Adipocyte (in vitro differentiated cells): ENCODE measurements around the gene SLTM.
"Not testable (repeated sequence)": the region's sequence is repeated elsewhere in the genome, so short reads cannot be mapped to it uniquely, and the experiment has no call there.

Experiments
- DNase-seq: peaks from one replicate; pipeline ENCODE4 v3.0.0-alpha.2; 2015; ENCODE audit warnings: low read depth
- H3K27me3 ChIP-seq: replicated peaks from 2 replicates; pipeline ENCODE4 v1.7.0; 2013; ENCODE audit warnings: mild to moderate bottlenecking, low read length, moderate library complexity; ENCODE audit not compliant: control insufficient read depth, insufficient read depth
- H3K36me3 ChIP-seq: 2 replicates; pipeline ENCODE4 v1.7.0; 2013; ENCODE audit warnings: low read length, mild to moderate bottlenecking, moderate library complexity; ENCODE audit not compliant: control insufficient read depth, insufficient read depth, severe bottlenecking
- H3K4me1 ChIP-seq: 2 replicates; pipeline ENCODE4 v1.7.0; 2013; ENCODE audit warnings: mild to moderate bottlenecking, low read length, moderate library complexity; ENCODE audit not compliant: control insufficient read depth, insufficient read depth
- H3K4me3 ChIP-seq: 2 replicates; pipeline ENCODE4 v1.7.0; 2013; ENCODE audit warnings: mild to moderate bottlenecking, low read length, moderate library complexity
- H3K9ac ChIP-seq: 2 replicates; pipeline ENCODE4 v1.7.0; 2013; ENCODE audit warnings: mild to moderate bottlenecking, low read length, moderate library complexity
- H3K9me3 ChIP-seq: 2 replicates; pipeline ENCODE4 v1.7.0; 2013; ENCODE audit warnings: mild to moderate bottlenecking, low read length, moderate library complexity; ENCODE audit not compliant: control insufficient read depth

The SLTM gene

DNA sequence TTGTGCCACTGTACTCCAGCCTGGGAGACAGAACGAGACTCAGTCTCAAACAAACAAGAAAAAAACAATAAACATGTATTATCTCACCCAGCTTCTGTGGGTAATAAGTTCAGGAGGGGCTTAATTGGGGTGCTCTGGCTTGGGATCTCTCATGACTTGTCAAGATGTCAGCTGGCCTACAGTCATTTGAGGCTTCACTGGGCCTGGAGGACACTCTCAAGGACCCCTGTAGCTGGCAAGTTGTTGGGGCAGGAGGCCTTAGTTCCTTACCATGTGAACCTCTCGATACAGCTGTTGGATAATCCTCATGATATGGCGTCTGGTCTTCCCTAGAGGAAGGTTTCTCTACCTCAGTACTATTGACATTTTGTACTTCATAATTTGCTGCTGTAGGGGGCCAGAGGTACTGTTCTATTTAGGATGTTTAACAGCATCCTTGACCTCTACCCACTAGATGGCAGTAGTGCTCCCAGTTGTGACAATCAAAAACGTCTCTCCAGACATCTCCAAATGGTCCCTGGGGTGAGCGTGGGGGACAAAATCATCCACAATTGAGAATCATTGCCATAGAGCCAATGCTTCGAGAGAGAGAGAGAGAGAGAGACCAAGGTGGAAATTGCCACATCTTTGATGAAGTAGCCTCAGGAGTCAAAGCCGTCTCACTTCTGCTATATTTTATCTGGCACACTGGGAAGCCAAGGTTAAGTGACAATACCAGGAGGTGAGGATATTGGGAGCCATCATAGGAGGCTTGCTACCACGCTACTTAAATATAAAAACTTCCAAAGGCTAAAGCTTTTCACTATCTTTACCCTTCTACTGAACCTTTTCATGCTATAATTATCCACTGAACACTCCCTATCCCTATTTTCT lies 23.9 kb upstream of the SLTM start:
- H3K9me3 ChIP-seq = no peaks in the 10 kb centered on the region
- no peak overlapping the region for H3K9ac ChIP-seq
- no peak overlapping the region for H3K4me3 ChIP-seq
- H3K27me3 ChIP-seq = no peaks in the 10 kb centered on the region
- peak; percentile 81 for DNase-seq
- peaks cover 16% of the 10 kb centered on the region for H3K4me1 ChIP-seq
- no peaks in the 10 kb centered on the region for H3K36me3 ChIP-seq

DNA sequence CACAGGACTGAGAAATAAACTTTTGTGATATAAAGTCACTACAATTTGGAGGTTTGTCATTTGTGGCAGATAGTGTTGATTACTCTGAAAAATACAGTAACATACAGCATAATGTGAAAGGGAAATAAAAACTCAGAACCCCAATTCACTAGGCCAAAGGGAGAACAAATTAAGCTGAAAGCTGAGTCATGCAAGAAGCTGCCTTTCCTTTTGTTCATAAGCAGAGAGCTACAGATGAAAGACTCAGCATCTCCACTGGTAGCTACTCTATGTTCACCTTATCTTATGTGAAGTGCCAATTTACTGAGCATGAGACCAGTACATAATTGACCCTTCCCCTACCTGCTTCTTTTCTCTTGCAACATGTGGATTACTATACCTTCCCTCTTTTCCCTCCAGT lies 19.3 kb upstream of the SLTM start:
- no peaks in the 10 kb centered on the region for H3K27me3 ChIP-seq
- peak overlapping the region; percentile 76 for H3K9ac ChIP-seq
- no peaks in the 10 kb centered on the region for H3K9me3 ChIP-seq
- H3K4me3 ChIP-seq = peak overlapping the region; percentile 68
- H3K36me3 ChIP-seq = no peaks in the 10 kb centered on the region
- peak; percentile 52 for DNase-seq
- H3K4me1 ChIP-seq = peaks cover 32% of the 10 kb centered on the region

- Histone ChIP-seq H3K4me1 (peaks cover 32% of the 10 kb centered on the region), H3K9me3 (no peaks in the 10 kb centered on the region), H3K9ac (peak overlapping the region; percentile 76), H3K27me3 (no peaks in the 10 kb centered on the region), H3K4me3 (peak overlapping the region; percentile 75), H3K36me3 (no peaks in the 10 kb centered on the region)
- peak; percentile 73 for DNase-seq
Observed at GRCh38 chr15:58951388-58952007, 18.0 kb upstream of the SLTM start.

DNA sequence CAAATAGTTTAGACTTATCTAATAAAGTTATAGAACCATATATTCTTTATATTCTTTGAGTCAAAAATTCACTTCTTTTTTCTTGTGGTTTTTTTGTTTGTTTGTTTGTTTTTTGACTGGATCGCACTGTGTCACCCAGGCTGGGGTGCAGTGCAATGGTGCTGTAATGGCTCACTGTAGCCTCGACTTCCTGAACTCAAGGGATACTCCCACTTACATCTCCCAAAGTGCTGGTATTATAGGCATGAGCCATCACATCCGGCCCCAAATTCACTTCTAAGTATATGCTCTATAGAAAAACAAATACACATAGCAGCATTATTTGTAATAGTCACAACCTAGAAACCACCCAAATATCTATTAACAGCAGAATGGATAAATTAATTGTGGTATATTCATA lies 13.7 kb upstream of the SLTM start:
- DNase-seq = no peak
- no peaks in the 10 kb centered on the region for H3K9me3 ChIP-seq
- no peak overlapping the region for H3K9ac ChIP-seq
- H3K4me3 ChIP-seq = no peak overlapping the region
- H3K27me3 ChIP-seq = no peaks in the 10 kb centered on the region
- peaks cover 15% of the 10 kb centered on the region for H3K4me1 ChIP-seq
- no peaks in the 10 kb centered on the region for H3K36me3 ChIP-seq

GRCh38 chr15:58934974-58935373 lies 1.5 kb upstream of the SLTM start:
- H3K4me3 ChIP-seq, DNase-seq, H3K9ac ChIP-seq, H3K9me3 ChIP-seq, H3K36me3 ChIP-seq, H3K27me3 ChIP-seq: not testable (repeated sequence)
- H3K4me1 ChIP-seq = peaks cover 17% of the 10 kb centered on the region

GRCh38 chr15:58934521-58934920 lies 1.0 kb upstream of the SLTM start:
- H3K9me3 ChIP-seq = no peaks in the 10 kb centered on the region
- peaks cover 17% of the 10 kb centered on the region for H3K4me1 ChIP-seq
- peaks cover 11% of the 10 kb centered on the region for H3K36me3 ChIP-seq
- H3K27me3 ChIP-seq = no peaks in the 10 kb centered on the region
- H3K9ac ChIP-seq = peak overlapping the region; percentile 100
- no peak for DNase-seq
- H3K4me3 ChIP-seq = peak overlapping the region; percentile 98

DNA sequence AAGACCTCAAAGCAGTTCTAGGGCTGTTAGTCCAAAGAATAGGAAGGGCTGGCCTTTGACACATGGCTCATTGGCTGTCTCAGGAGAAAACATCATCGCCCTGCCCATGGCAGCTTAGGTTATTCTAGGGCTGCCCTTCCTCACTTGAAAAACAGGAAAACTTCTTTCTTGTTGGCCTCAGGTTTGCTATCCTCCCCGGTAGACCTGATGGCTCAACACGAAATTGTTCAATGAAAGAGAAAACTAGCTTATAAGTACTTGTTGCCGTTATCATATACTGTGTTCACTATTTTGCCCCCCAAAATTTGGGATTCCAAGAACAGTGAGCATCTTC lies 602 bp upstream of the SLTM start:
- Histone ChIP-seq H3K9me3 (no peaks in the 10 kb centered on the region), H3K4me1 (peaks cover 17% of the 10 kb centered on the region), H3K4me3 (peak overlapping the region; percentile 98), H3K36me3 (peaks cover 15% of the 10 kb centered on the region), H3K27me3 (no peaks in the 10 kb centered on the region), H3K9ac (peak overlapping the region; percentile 100)
- DNase-seq = no peak

- H3K4me1 ChIP-seq = peaks cover 18% of the 10 kb centered on the region
- peak overlapping the region; percentile 98 for H3K4me3 ChIP-seq
- no peaks in the 10 kb centered on the region for H3K27me3 ChIP-seq
- H3K9ac ChIP-seq = peak overlapping the region; percentile 100
- peaks cover 28% of the 10 kb centered on the region for H3K36me3 ChIP-seq
- peak; percentile 73 for DNase-seq
- H3K9me3 ChIP-seq = no peaks in the 10 kb centered on the region
Observed at GRCh38 chr15:58932710-58933280, 684 bp downstream of the SLTM start.

DNA sequence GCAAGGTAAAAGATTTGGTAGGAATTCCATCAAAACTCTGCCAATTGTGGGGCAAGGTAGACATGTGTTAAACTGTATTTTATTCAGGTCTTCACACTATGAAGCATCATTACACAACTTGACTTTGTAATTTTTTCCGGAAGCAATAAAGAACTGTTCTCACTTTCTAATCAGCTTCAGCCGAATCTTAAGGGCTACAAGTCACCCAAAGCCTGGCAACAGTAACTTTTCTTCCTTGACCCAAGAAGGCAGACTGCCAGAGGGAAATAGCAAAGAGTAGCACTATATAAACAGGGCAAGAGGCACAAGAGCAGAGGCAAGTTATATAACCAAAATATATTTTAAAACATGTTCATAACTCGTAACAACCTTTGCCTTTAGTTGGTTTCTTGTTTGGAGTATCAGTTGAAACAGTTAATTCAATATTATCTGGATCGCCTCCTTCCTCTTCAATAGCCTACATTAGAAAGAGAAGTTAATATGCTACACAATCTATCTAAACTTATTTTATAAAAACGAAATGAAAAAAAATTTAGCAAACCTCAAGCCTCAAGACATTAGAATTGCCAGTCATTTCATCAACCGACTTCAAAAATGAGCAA lies 1.4 kb downstream of the SLTM start:
- Histone ChIP-seq H3K27me3 (no peaks in the 10 kb centered on the region), H3K9ac (peak overlapping the region; percentile 100), H3K4me3 (peak overlapping the region; percentile 98), H3K9me3 (no peaks in the 10 kb centered on the region), H3K4me1 (peaks cover 25% of the 10 kb centered on the region), H3K36me3 (peaks cover 35% of the 10 kb centered on the region)
- peak; percentile 74 for DNase-seq

DNA sequence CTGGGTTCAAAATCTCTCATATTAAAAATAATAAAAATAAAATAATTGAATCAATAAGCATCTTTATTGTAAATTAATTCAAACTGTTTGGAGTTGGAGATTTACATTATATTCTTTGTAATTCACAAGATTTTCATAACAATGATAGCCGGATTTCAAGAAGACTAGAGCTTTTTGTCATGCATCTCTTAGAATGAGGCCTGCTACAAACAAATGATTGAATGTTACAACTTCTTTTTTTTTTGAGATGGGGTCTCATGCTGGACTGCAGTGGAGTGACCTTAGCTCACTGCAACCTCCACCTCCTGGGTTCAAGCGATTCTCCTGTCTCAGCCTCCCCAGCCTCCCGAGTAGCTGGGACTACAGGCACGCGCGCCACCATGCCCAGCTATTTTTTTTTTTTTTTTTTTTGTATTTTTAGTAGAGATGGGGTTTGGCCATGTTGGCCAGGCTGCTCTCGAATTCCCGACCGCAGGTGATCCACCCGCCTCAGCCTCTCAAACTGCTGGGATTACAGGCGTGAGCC lies 3.5 kb downstream of the SLTM start:
- H3K4me1 ChIP-seq = peaks cover 38% of the 10 kb centered on the region
- no peaks in the 10 kb centered on the region for H3K9me3 ChIP-seq
- no peak overlapping the region for H3K4me3 ChIP-seq
- H3K36me3 ChIP-seq = peaks cover 53% of the 10 kb centered on the region
- no peaks in the 10 kb centered on the region for H3K27me3 ChIP-seq
- DNase-seq = no peak
- H3K9ac ChIP-seq = no peak overlapping the region

DNA sequence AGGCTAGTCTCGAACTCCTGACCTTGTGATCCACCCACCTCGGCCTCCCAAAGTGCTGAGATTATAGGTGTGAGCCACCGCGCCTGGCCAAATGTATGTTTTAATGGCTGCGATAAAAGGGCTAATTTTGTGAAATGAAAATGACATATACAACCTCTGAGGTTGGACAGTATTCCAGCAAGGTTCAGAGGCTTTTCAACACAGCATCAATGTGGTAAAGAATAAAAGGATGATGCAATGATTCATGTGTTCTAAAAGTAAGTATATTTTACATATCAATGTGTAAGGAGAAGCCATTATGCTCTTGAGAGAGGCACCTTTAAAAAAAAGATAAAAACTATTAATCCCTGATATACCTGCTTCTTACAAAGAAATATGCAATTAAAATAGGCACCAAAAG lies 6.7 kb downstream of the SLTM start:
- H3K9me3 ChIP-seq = no peaks in the 10 kb centered on the region
- DNase-seq = no peak
- peaks cover 51% of the 10 kb centered on the region for H3K4me1 ChIP-seq
- no peak overlapping the region for H3K4me3 ChIP-seq
- H3K36me3 ChIP-seq = peaks cover 57% of the 10 kb centered on the region
- H3K27me3 ChIP-seq = no peaks in the 10 kb centered on the region
- no peak overlapping the region for H3K9ac ChIP-seq
